ENCODE measurements around the gene GRAMD1B. TPM values are rescaled to one million over a fixed set of nuclear protein-coding genes. Genes with fewer than 3 reads are reported as not detected.

GRAMD1B gene
- total and polyA plus RNA-seq, 2 donors from 2014 or later: 4.4 to 18.2 TPM

DNA sequence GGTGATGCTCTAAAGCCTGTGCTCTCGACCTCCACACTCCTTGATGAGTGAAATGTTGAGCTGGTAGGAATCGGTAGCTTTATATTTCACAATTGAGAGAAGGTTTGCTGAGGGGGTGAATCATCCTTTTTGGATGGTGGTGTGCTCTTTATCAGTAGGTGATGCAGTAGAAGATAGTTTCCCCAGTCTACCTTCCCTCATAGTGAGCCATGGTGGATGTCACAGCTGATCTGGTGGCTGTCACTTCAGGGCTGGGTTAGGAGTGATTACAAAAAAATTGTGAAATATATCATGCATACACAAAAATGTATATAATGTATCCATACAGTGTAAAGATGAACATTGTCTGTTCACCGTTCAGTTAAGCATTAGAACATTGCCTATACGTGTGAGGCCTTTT lies 105.3 kb downstream of the GRAMD1B start:
- Histone ChIP-seq H3K27me3 (ENCODE audit: control insufficient read depth, insufficient read depth, low read length) (no peaks in the 10 kb centered on the region), H3K9me3 (ENCODE audit: control insufficient read depth in 2 of 3, insufficient read depth in 1 of 3, low read length in 3 of 3) (no peaks in the 10 kb centered on the region), H3K4me1 (ENCODE audit: control insufficient read depth in 2 of 3, insufficient read depth in 2 of 3, low read depth in 1 of 3, low read length in 3 of 3) (peaks cover 0 to 2% (median 0%) of the 10 kb centered on the region in 3 donors), H3K27ac (ENCODE audit: low read depth in 2 of 2, low read length in 2 of 2) (no peak overlapping the region), H3K36me3 (ENCODE audit: control insufficient read depth in 2 of 3, insufficient read depth in 3 of 3, low read length in 3 of 3) (no peaks in the 10 kb centered on the region), H3K4me3 (ENCODE audit: low read length in 3 of 3) (no peak overlapping the region), H3K9ac (ENCODE audit: low read length in 3 of 3) (no peak overlapping the region)
- DNase-seq (no peak), FAIRE-seq (no peak)
- intact Hi-C loops (cut with DNase I): no loop called here
- TF ChIP-seq, protein P1, sequence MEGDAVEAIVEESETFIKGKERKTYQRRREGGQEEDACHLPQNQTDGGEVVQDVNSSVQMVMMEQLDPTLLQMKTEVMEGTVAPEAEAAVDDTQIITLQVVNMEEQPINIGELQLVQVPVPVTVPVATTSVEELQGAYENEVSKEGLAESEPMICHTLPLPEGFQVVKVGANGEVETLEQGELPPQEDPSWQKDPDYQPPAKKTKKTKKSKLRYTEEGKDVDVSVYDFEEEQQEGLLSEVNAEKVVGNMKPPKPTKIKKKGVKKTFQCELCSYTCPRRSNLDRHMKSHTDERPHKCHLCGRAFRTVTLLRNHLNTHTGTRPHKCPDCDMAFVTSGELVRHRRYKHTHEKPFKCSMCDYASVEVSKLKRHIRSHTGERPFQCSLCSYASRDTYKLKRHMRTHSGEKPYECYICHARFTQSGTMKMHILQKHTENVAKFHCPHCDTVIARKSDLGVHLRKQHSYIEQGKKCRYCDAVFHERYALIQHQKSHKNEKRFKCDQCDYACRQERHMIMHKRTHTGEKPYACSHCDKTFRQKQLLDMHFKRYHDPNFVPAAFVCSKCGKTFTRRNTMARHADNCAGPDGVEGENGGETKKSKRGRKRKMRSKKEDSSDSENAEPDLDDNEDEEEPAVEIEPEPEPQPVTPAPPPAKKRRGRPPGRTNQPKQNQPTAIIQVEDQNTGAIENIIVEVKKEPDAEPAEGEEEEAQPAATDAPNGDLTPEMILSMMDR (IDR thresholded peaks at IDR 0.05; ENCODE audit: borderline replicate concordance, extremely low read depth, insufficient read depth): no peak

DNA sequence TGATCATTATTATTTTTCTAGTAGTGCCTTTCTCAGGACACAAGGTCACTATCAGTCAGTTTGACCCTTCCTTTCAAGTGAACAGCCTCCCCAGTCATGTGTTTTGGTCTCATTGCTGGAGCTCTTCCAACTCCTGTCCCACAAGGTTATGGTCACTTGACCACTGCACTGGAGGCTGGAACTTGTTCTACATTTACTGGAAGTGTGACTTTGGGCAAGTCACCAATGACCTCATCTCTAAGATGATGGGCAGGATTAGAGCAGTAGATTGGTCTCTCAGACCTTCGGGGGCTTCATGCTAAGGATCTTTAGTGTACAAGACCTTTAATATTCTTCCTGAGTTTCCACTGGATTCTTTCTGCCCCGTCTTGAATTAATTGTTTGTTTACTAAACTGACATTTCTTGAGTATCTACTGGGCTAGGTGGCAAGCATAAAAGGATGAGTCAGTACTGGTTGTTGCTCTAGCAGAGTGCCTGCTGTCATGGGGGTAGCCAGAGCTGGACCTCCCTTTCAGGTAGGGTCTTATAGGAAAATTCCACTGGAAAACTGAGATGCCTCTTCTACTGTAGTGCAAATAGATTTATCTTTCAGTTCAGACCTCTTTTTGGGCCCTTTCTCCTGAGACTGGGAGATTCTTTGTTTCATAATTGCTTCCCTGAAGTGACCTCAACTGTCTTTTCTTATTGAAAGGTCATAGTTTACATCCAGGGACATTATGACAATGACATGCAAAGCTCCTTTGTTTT lies 106.8 kb downstream of the GRAMD1B start:
- Histone ChIP-seq H3K4me1 (ENCODE audit: control insufficient read depth in 2 of 3, insufficient read depth in 2 of 3, low read depth in 1 of 3, low read length in 3 of 3) (peaks cover 0 to 2% (median 0%) of the 10 kb centered on the region in 3 donors), H3K9me3 (ENCODE audit: control insufficient read depth in 2 of 3, insufficient read depth in 1 of 3, low read length in 3 of 3) (no peaks in the 10 kb centered on the region), H3K27me3 (ENCODE audit: control insufficient read depth, insufficient read depth, low read length) (no peaks in the 10 kb centered on the region), H3K9ac (ENCODE audit: low read length in 3 of 3) (no peak overlapping the region), H3K36me3 (ENCODE audit: control insufficient read depth in 2 of 3, insufficient read depth in 3 of 3, low read length in 3 of 3) (no peaks in the 10 kb centered on the region), H3K4me3 (ENCODE audit: low read length in 3 of 3) (no peak overlapping the region), H3K27ac (ENCODE audit: low read depth in 2 of 2, low read length in 2 of 2) (no peak overlapping the region)
- DNase-seq (no peak), FAIRE-seq (no peak)
- intact Hi-C loops (cut with DNase I): no loop called here
- TF ChIP-seq, protein P1 (IDR thresholded peaks at IDR 0.05; ENCODE audit: borderline replicate concordance, extremely low read depth, insufficient read depth): no peak

DNA sequence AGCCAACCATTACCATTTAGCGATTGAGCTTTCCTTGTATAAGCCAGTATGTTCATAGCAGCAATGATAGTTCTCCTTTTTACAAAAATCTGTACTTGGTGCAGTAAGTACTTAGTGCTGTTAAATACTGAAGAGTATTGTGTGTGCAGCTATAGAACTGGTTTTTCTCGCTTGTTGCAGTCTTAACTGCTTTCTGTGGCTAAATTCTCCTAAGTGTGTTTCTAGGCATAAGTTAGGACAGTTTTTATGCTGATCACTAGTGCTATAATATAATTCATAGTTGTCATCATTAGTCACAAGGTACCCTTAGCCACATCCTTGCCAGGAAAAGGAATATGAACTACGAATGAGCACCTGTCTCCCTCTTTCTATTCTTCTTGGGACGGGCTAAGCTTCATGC lies 107.7 kb downstream of the GRAMD1B start:
- FAIRE-seq (no peak), DNase-seq (no peak)
- Histone ChIP-seq H3K9ac (ENCODE audit: low read length in 3 of 3) (no peak overlapping the region), H3K36me3 (ENCODE audit: control insufficient read depth in 2 of 3, insufficient read depth in 3 of 3, low read length in 3 of 3) (no peaks in the 10 kb centered on the region), H3K4me3 (ENCODE audit: low read length in 3 of 3) (no peak overlapping the region), H3K9me3 (ENCODE audit: control insufficient read depth in 2 of 3, insufficient read depth in 1 of 3, low read length in 3 of 3) (no peaks in the 10 kb centered on the region), H3K27me3 (ENCODE audit: control insufficient read depth, insufficient read depth, low read length) (no peaks in the 10 kb centered on the region), H3K4me1 (ENCODE audit: control insufficient read depth in 2 of 3, insufficient read depth in 2 of 3, low read depth in 1 of 3, low read length in 3 of 3) (peaks cover 0 to 2% (median 0%) of the 10 kb centered on the region in 3 donors), H3K27ac (ENCODE audit: low read depth in 2 of 2, low read length in 2 of 2) (no peak overlapping the region)
- intact Hi-C loops (cut with DNase I): no loop called here
- TF ChIP-seq, protein P1 (IDR thresholded peaks at IDR 0.05; ENCODE audit: borderline replicate concordance, extremely low read depth, insufficient read depth): no peak

Data from kidney (tissue), 14 donors.